Vagina (tissue), 2 donors: ENCODE data around the gene DAB1.
"Not testable (repeated sequence)": the region's sequence is repeated elsewhere in the genome, so short reads cannot be mapped to it uniquely, and the experiment has no call there.

Experiments used
- CTCF ChIP-seq, 3 experiments: fragments of 450-650 bp in 2 of 3; fragments of 200-600 bp in 1 of 3; sonication (generic) in 1 of 3; IDR thresholded peaks; one replicate each; pipeline ENCODE4 v1.5.1; 2017 to 2019; ENCODE audit warnings: antibody characterized with exemption in 3 of 3, mild to moderate bottlenecking in 2 of 3, moderate library complexity in 2 of 3
- POLR2AphosphoS5 ChIP-seq, 2 donors: sonication (generic); formaldehyde crosslinking; IDR thresholded peaks; one replicate each; pipeline ENCODE4 v1.9.0; 2017; ENCODE audit warnings: antibody characterized with exemption in 2 of 2, mild to moderate bottlenecking in 2 of 2, low read depth in 1 of 2; ENCODE audit not compliant: insufficient read depth in 1 of 2

- TF ChIP-seq CTCF (IDR thresholded peaks at IDR 0.05); POLR2AphosphoS5 (IDR thresholded peaks at IDR 0.05; ENCODE audit: insufficient read depth in 1 of 2, low read depth in 1 of 2): not testable (repeated sequence)
Measured at GRCh38 chr1:57087660-57088059, 336.2 kb downstream of the DAB1 start.
